ENCODE measurements around the gene PLPP1.

Gene PLPP1

GRCh38 chr5:55409775-55410174 lies 125.0 kb downstream of the PLPP1 start:
- DNase-seq (ENCODE audit: low spot score): no peak

- DNase-seq (ENCODE audit: low spot score): no peak
Observed at GRCh38 chr5:55407984-55408383, 126.8 kb downstream of the PLPP1 start.

- peak; percentile 32 for DNase-seq (ENCODE audit: low spot score)
Observed at GRCh38 chr5:55407059-55407684, 127.6 kb downstream of the PLPP1 start.

GRCh38 chr5:55406292-55406691 lies 128.5 kb downstream of the PLPP1 start:
- no peak for DNase-seq (ENCODE audit: low spot score)

- peak; percentile 10 for DNase-seq (ENCODE audit: low spot score)
Observed at GRCh38 chr5:55402199-55402598, 132.6 kb downstream of the PLPP1 start.

- no peak for DNase-seq (ENCODE audit: low spot score)
Observed at GRCh38 chr5:55393501-55394175, 141.1 kb downstream of the PLPP1 start.

GRCh38 chr5:55392669-55393068 lies 142.1 kb downstream of the PLPP1 start:
- no peak for DNase-seq (ENCODE audit: low spot score)

- DNase-seq (ENCODE audit: low spot score): no peak
Observed at GRCh38 chr5:55391707-55392106, 143.1 kb downstream of the PLPP1 start.

- no peak for DNase-seq (ENCODE audit: low spot score)
Observed at GRCh38 chr5:55387865-55388264, 146.9 kb downstream of the PLPP1 start.

GRCh38 chr5:55386356-55386755 lies 148.4 kb downstream of the PLPP1 start:
- no peak for DNase-seq (ENCODE audit: low spot score)

GRCh38 chr5:55385846-55386245 lies 148.9 kb downstream of the PLPP1 start:
- DNase-seq (ENCODE audit: low spot score): no peak

GRCh38 chr5:55385227-55385626 lies 149.5 kb downstream of the PLPP1 start:
- no peak for DNase-seq (ENCODE audit: low spot score)

- no peak for DNase-seq (ENCODE audit: low spot score)
Observed at GRCh38 chr5:55384072-55384471, 150.7 kb downstream of the PLPP1 start.

GRCh38 chr5:55383254-55383653 lies 151.5 kb downstream of the PLPP1 start:
- no peak for DNase-seq (ENCODE audit: low spot score)

- no peak for DNase-seq (ENCODE audit: low spot score)
Observed at GRCh38 chr5:55377810-55378209, 157.0 kb downstream of the PLPP1 start.
